ENCODE data around the gene TRAF2. TPM values are rescaled to one million over a fixed set of nuclear protein-coding genes. Genes with fewer than 3 reads are reported as not detected.

The TRAF2 gene
- total RNA-seq, 1 donor from 2014 or later, result 21.9 TPM

DNA sequence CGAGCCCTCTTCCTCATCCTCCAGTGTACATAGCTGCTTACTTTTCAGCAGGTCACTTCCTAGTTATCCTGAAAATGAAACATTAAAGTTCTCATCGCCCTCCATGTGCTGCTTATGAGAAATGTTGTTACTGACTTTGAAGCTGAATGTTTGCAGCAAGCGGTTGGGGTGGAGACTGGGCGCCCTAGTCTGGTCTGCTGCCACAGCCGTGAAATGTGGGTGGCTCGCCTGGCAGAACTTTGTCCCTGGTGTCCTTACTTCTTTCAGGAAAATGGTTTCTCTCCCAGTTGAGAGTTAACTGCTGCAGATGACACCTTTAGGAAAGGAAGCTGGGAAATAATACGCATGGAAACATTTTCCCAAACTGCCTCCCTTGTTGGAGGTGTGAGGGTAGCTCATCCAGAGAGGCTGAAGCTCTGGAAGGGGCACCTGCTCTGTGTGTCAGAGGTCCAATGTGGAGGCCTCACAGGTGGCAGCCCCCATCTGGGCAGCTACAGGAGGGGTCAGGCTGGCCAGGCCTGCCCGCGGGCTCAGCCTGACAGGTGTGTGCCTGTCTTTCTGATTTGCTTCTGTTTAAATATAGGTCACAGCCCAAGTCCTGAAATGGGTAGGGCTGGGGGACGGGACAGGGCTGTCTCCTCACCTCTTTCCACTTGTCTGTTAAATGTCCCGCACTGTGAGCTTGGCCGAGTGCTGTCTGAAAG is 24.0 kb downstream of the TRAF2 start:
- DNase-seq (ENCODE audit: extremely low read depth, low read depth, low spot score), result no peak

DNA sequence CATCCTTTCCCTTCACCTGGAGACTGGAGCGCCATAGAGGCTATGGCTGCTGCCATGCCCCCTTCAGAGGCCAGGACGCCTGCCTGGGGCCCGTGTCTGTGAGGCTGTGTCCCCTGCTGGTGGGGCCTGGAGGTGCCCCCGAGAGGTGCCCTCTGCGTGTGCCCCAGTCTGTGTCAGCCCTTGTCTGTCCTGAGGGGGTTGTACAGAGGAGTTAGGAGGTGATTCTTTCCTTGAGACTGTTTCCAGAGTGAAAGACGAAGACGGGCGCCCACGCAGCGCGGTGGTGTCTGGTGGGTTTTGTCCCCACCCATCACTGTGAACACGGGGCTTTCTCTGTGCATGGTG is 24.6 kb downstream of the TRAF2 start:
- no peak for DNase-seq (ENCODE audit: extremely low read depth, low read depth, low spot score)

DNA sequence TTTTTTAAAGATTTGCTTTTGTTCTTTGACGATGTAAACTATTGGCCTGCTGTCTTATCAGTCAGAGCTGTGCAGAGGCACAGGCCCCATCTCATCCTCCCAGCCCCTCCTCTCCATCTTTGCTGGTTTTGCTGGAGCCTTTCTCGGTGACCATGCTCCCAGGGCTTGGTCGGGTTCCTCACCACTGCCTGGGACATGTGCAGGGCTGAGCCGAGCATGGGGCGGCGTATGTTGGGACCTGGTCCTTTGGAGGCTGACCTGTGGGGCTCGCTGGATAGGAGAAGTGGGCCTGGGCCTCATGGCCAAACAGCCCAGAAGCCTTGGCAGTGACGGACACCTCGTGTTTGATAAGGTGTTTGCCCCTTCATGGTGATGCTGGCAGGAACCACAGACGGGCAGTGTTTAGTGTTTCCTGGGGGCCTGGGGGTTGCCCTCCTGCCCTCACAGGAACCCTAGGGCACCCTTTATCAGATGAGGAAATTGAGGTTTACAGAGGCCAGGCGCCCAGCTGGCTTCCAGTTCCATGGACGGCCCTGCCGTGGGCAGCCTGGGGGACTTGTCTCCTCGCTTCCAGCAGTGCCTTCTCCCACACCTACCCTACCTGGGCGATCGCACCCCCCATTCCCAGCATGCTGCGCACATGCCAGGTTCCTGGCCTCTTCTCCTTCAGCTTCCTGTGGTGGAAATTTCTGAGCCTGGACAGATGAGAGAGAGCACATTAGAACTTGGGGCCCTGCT is 27.6 kb downstream of the TRAF2 start:
- no peak for DNase-seq (ENCODE audit: extremely low read depth, low read depth, low spot score)

DNA sequence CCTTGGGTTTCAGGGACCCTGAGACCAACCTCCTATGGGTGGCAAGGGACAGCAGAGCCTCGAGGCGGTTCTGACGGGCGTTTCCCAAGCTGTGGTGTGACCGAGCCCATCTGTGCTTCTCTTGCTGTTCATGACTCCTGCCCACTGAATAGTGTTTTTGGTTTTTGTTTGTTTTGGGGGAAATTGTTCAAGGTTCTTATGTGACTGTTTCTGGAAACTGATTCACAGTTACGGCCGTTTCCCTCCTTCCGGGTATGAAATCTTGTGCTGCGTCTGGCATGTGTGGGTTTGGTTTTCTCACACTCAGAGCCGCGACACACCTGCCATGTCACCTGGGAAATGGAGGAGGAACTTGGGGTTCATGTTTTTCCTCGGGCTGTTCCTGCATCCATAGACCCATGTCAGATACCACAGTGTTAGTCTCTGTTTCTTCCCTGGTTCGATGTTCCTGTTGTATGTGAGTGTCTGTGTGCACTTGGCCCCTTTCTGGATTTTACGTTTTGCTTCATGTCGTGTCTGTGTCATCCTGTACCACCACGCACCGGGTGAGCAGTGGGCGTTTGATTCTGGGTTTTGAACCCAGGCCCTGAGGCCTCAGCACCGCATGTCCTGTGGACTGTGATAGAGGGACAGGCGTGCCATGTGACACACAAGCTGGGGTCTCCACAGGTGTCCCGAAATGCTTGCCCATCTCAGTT is 29.5 kb downstream of the TRAF2 start:
- no peak for DNase-seq (ENCODE audit: extremely low read depth, low read depth, low spot score)

DNA sequence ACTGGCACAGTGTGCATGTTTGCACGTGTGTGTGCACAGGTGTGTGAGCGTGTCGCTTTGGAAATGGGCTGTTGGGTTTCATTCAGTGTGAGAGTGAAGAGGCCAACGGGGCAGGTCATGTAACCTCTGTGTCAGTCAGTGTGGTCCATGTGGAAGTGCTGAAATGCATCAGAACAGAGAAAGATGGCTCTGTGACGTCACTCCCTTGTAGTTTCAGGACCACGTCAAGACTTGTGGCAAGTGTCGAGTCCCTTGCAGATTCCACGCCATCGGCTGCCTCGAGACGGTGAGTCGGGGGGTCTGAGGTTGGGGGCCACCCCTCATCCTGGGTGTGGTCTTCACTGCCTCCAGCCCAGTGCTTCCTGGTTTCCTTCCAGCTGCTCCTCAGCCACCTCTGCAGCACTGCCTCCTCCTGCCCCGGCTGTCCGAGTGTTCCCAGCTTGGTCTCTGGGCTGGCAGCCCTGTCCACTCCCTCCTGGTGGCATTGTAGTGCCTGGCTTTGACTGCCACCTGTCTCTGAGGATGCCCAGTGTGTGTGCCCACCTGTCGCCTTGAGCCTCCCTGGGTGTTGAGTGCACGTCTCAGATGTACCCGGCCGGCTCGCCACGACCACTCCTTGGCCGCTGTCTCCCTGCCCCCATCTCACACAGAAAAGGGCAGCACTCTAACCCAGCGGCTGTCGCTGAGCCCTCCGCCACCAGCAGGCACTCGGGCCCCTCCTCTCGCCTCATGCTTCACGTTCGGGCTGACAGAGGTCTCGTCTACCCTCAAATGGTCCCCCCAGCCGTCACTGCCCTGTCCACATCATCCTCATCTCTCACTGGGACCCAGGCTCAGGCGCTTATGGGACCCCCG is 30.2 kb downstream of the TRAF2 start:
- DNase-seq (ENCODE audit: extremely low read depth, low read depth, low spot score), result no peak

DNA sequence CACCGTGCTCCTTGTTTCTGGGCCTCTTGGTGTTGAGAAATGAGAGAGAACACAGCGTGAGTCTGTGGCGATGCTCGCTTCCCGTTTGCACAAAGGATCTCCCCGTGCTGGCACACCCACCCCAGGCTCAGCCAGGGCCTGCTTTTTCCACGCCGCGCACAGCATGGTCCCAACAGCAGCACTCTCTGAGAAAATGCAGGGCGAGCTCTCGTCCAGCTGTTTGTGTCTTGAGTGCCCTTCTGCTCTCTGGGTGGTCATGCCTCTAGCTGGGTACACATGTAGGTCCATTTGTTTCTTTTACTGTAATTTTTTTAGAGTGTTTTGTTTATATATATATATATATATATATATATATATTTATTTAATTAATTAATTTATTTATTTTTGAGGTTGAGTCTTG is 31.6 kb downstream of the TRAF2 start:
- no peak for DNase-seq (ENCODE audit: extremely low read depth, low read depth, low spot score)

DNA sequence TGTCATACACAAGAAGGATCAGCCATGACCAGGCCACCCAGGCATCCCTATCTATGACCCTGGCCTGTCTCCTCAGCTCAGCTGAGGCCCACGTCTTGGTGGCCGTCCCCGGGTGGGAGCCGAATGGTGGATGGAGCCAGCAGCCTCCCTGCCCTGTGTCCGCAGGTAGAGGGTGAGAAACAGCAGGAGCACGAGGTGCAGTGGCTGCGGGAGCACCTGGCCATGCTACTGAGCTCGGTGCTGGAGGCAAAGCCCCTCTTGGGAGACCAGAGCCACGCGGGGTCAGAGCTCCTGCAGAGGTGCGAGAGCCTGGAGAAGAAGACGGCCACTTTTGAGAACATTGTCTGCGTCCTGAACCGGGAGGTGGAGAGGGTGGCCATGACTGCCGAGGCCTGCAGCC is 33.8 kb downstream of the TRAF2 start:
- no peak for DNase-seq (ENCODE audit: extremely low read depth, low read depth, low spot score)

DNA sequence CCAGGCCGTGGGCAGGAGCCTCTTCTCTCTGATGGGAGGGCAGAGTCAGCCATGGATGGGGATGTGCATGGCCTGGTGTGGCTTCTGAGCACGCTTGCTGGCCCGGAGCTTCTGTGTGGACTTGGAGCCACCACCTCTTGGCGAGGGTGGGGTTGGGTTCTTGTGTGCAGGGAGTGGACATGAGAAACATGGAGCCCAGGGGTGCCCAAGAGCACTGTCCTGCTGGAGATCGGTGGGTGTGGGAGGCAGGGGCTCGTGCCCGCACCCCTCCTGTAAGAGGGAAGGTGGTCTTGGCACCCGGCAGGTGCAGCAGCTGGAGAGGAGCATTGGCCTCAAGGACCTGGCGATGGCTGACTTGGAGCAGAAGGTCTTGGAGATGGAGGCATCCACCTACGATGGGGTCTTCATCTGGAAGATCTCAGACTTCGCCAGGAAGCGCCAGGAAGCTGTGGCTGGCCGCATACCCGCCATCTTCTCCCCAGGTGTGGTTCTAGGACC is 34.5 kb downstream of the TRAF2 start:
- DNase-seq (ENCODE audit: extremely low read depth, low read depth, low spot score), result no peak

DNA sequence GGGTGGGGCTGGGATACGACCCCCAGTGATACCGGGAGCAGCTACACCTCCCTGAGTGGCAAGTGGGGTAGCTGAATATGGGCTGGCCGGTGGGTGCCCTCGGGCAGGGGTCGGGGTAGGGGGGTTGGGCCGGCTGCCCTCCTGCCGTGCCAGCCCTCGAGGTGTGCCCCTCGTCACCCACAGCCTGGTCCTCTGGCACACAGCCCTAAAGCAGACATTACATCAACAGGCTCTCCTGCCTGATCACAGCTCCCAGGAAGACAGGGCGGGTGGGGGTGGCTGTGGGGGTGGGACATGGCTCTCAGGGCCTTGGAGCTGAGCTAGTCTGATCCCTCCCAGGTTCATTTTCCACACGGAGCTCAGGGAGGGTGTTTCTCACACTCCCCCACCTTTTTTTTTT is 35.0 kb downstream of the TRAF2 start:
- DNase-seq (ENCODE audit: extremely low read depth, low read depth, low spot score), result no peak

DNA sequence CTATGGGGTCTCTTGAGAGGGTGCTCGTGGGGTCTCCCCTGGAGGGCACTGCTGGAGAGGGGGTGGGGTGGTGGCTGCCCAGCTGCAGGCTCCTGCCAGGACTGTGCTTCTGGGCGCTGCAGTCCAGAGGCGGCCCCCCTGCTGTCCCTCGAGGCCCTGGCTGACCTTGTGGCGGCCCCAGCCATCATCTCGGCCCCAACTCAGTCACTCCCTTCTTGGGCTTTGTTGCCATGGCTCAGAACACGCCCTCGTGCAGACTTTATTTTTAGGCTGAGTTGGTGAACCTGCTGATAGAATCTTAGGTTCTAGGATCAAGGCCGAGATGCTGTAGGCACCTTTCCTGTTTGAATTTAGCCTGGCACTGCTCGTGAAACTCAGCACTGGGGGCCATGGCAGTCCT is 35.4 kb downstream of the TRAF2 start:
- DNase-seq (ENCODE audit: extremely low read depth, low read depth, low spot score), result no peak

DNA sequence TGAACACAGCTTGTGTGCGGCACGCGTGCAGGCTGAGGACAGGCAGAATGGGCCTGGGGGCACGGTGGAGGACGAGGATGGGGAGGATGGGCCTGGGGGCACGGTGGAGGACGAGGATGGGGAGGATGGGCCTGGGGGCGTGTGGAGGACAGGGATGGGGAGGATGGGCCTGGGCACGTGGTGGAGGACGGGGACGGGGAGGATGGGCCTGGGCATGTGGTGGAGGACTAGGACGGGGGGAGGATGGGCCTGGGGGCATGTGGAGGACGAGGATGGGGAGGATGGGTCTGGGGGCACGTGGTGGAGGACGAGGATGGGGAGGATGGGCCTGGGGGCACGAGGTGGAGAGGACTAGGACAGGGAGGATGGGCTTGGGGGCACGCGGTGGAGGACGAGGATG is 36.2 kb downstream of the TRAF2 start:
- DNase-seq (ENCODE audit: extremely low read depth, low read depth, low spot score), result no peak

DNA sequence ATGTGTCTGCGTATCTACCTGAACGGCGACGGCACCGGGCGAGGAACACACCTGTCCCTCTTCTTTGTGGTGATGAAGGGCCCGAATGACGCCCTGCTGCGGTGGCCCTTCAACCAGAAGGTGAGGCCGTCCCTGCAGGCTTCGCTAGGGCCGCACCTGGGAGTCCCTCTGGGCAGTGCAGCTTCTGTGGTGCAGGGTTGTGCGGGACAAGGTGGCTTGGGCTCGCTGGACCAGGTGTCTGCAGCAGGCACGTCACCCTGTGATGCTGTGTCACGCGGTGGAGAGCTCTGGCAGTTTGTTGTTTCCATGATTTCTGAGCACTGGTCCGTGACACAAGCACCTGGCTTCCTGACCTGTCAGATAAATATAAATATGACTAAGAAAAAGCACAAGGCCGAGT is 37.6 kb downstream of the TRAF2 start:
- DNase-seq (ENCODE audit: extremely low read depth, low read depth, low spot score), result no peak

DNA sequence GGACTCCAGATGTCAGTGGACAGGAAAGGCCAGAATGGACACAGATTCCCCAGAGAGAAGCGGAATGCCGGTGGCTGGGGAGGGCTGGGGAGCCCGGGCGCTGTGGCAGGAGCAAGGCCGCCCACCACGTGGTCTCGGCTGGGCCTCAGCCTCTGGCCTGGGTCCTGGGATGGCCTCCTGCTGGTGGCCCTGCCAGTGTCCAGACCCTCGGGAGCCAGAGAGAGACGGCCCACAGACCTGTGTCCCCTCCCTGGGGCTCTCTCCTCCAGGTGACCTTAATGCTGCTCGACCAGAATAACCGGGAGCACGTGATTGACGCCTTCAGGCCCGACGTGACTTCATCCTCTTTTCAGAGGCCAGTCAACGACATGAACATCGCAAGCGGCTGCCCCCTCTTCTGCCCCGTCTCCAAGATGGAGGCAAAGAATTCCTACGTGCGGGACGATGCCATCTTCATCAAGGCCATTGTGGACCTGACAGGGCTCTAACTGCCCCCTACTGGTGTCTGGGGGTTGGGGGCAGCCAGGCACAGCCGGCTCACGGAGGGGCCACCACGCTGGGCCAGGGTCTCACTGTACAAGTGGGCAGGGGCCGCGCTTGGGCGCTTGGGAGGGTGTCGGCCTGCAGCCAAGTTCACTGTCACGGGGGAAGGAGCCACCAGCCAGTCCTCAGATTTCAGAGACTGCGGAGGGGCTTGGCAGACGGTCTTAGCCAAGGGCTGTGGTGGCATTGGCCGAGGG is 39.3 kb downstream of the TRAF2 start:
- DNase-seq (ENCODE audit: extremely low read depth, low read depth, low spot score), result no peak

DNA sequence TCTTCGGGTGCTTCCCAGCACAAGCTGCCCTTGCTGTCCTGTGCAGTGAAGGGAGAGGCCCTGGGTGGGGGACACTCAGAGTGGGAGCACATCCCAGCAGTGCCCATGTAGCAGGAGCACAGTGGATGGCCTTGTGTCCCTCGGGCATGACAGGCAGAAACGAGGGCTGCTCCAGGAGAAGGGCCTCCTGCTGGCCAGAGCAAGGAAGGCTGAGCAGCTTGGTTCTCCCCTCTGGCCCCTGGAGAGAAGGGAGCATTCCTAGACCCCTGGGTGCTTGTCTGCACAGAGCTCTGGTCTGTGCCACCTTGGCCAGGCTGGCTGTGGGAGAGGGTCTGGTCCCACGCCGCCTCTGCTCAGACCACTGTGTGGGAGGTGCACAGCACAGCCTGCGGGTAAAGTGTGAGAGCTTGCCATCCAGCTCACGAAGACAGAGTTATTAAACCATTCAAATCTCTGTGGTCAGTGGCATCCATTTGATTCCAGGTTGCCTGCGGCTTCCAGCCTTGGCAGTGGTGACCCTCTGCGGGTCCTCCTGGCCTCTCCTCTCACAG is 39.9 kb downstream of the TRAF2 start:
- DNase-seq (ENCODE audit: extremely low read depth, low read depth, low spot score), result no peak

DNA sequence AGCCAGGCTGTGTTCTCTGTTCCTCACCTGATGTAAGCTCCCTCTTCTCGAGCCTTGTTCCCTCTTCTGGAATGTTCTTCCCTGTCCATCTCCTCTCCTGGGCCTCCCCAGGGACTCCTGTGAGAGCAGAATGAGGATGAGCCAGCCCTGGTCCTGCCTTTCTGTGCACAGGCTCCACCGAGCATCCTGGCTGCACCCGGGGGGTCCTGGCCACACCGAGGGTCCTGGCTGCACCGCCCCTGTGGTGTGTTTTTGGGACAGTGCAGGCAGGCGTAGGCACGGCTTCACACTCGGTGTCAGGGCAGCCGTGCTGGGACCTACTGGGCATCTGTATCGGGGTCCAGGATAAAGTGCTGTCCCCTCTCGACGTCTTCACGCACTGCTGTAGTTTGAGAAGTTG is 40.4 kb downstream of the TRAF2 start:
- no peak for DNase-seq (ENCODE audit: extremely low read depth, low read depth, low spot score)

DNA sequence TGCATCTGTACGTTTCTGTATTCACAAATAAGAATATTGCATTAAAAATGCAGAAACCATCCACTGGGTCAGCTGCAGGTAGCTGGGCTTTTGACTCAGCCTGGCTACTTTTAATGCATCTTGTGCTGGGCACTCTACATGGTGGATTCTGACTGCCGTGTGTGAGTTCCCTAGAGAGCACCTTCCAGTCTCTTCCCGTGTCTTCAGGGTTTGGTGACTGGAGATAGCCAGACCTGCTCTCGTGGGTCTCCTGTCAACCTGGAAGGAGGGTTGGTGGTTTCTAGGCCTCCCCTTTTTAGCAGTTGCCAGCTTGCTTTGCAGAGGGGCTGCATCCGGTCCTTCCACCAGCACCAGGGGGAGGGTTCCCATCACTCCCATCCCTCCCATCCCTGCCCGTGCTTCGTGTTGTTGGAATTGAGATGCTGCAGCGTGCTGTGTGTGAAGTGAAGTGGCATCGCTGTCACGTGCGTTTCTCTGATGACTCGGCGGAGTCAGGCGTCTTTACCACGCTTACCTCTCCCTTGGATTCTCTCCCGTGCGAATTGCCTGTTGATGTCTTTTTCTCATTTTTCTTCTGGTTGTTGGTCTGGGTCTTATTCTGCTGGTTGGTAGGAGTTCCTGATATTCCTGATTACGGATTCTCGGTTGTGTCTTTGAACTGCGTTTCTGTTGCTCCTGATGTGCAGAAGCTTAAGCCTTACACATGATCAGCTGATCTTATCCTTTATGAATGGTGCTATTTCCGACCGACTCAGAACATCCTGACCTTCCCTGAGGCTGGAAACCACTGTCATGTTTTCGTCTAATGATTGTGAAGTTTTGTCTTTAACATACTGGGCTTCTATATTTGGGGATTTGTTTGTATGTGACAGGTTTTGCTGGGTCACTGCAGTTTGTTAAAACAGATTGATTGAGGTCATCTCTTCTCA is 41.3 kb downstream of the TRAF2 start:
- DNase-seq (ENCODE audit: extremely low read depth, low read depth, low spot score), result no peak

DNA sequence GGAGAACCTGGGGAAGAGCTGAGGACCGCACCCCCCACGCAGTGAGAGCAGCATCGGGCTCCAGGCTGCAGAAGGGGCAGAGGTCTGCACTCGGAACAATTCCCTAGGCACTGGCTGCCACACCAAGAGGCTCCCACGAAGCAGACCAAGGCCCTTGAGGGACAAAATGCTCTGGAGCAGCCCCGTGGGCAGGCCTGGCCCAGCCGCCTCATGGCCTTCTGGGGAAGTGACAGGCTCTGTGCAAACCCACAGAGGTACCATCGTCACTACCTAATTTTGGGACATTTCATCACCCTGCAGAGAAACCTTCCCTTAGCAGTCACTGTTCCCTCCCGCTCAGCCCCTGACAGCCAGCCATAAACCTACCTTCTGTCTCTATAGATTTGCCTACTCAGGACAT is 42.3 kb downstream of the TRAF2 start:
- no peak for DNase-seq (ENCODE audit: extremely low read depth, low read depth, low spot score)

DNA sequence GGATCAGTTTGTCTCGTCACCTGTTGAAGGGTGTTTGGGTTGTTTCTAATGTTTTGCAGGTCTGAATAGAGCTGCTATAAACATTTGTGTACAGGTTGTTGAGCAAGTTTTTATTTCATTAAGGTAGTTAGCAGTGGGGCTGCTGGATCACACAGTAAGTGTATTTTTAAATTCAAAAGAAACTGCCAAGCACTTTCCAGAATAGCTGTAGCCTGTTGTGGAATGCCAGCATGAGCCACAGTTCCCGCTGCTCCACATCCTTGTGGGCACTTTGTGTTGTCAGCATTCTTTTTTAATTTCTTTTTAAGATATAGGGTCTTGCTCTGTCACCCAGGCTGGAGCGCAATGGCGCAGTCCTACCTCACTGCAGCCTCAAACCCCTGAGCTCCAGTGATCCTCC is 43.7 kb downstream of the TRAF2 start:
- DNase-seq (ENCODE audit: extremely low read depth, low read depth, low spot score), result no peak

DNA sequence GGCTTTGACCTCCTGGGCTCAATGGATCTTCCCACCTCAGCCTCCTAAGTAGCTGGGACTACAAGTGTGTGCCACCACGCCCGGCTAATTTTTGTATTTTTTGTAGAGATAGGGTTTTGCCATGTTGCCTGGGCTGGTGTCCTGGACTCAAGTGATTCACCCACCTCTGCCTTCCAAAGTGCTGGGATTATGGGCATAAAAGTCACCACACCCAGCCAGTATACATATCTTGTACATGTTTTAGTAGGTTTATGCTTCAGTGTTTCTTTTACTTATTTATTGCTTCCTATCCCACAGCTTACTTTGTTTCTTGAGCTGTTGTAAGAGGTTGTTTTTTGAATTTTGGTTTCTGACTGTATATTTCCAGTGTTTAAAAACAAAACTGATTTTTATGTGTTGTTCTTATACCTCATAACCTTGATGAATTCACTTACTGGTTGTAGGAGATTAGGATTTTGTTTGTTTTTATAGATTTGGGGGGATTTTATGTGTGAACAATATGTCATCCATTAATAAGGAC is 45.4 kb downstream of the TRAF2 start:
- DNase-seq (ENCODE audit: extremely low read depth, low read depth, low spot score), result no peak
